ENCODE measurements around the gene CALCOCO2.
A peak's percentile ranks its signal among the peaks of the same experiment; 100 is the strongest.

Gene CALCOCO2

GRCh38 chr17:48873696-48874443, 43.0 kb downstream of the CALCOCO2 start:
- DNase-seq, result no peak

DNA sequence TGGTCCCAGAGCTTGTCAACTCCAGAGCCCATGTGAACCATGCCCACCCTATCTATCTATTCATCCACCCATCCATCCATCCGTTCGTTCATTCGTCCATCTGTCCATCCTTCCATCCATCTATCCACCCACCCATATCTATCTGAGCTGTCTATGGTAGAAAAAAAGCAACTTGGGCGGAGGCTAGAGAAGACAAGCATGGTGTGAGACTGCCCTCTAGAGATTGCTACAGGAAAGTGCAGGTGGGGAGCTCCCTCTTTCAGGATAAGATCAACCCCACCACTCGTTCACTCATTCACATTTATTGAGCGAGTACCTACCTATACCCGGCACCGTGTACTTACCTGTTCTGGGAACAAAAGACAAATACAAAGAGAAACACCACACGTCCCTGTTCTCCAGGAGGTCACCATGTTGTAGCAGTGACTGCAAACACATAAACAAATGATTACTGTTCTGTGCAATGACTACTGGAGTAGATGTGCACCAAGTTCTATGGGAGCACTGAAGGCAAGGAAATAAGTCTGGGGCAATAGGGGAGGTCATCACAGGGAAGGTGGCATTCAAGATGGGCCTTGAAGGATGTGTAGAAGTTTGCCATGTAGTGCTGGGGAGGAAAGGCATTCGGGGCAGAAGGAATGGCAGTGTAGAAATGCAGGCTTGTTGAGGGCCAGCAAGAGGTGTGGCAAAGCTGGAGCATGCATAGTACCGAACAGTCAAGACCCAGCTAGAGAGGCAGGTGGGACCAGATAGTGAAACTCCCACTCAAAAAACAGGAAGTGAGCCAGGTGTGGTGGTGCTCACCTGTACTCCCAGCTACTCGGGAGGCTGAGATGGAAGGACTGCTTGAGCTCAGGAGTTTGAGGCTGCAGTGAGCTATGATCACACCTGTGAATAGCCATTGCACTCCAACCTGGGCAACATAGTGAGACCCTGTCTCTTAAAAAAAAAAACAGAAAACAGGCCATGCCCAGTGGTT, 48.4 kb downstream of the CALCOCO2 start:
- DNase-seq, result peak; percentile 16

GRCh38 chr17:48882272-48882671, 51.4 kb downstream of the CALCOCO2 start:
- no peak for DNase-seq

- no peak for DNase-seq
These were observed 52.3 kb downstream of the CALCOCO2 start for GRCh38 chr17:48883171-48883570.

- DNase-seq, result no peak
These were observed 59.3 kb downstream of the CALCOCO2 start for GRCh38 chr17:48890086-48890485.

DNA sequence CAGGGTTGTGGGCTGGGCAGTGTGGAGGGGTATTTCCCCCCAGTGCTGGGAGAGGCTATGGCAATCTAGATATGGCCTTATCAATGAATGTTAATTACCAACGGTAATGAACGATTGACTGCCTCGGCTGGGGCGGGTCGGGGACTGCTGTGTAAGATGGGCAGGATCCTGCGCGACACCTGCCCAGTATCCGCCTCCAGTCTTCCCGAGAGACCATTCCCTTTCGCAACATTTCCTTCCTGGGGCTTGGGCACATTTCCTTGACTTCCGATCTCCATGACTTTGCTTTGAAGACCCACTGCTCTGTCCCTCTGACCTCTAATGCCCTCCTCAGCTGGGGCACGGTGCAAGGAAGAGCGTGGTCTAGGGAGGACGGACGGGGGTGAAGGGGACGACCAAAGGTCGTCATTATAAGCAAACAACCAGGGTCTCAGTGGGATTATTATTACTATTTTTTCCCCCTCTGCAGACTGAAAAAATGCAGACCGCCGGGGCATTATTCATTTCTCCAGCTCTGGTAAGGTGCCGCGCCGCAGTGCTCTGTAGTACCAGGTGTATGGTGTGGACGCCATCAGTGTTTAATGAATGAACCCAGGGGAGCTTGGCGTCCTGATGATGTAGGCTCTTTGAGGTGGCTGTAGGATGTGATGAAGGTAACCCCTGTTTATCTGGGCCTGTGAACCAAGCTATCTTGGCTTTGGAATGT, 62.3 kb downstream of the CALCOCO2 start:
- no peak for DNase-seq

GRCh38 chr17:48893646-48894508, 63.0 kb downstream of the CALCOCO2 start:
- no peak for DNase-seq

- DNase-seq, result no peak
These were observed 64.1 kb downstream of the CALCOCO2 start for GRCh38 chr17:48894886-48895285.

- DNase-seq, result no peak
These were observed 70.4 kb downstream of the CALCOCO2 start for GRCh38 chr17:48901241-48901640.

GRCh38 chr17:48903401-48903800, 72.6 kb downstream of the CALCOCO2 start:
- DNase-seq, result no peak

DNA sequence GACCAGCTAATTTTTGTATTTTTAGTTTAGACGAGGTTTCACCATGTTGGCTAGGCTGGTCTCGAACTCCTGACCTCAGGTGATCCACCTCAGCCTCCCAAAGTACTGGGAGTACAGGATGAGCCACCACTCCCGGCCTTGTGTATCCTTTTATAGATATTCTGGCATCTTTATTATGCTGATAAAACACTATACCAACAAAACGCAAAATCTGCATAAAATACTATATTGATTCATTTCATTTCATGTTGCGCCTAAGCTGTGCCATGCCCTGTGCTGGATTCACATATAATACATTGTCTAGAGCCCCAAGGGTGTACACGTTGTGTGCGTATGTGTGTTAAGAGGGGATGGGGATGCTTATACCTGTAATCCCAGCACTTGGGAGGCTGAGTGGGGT, 73.6 kb downstream of the CALCOCO2 start:
- DNase-seq, result no peak

DNA sequence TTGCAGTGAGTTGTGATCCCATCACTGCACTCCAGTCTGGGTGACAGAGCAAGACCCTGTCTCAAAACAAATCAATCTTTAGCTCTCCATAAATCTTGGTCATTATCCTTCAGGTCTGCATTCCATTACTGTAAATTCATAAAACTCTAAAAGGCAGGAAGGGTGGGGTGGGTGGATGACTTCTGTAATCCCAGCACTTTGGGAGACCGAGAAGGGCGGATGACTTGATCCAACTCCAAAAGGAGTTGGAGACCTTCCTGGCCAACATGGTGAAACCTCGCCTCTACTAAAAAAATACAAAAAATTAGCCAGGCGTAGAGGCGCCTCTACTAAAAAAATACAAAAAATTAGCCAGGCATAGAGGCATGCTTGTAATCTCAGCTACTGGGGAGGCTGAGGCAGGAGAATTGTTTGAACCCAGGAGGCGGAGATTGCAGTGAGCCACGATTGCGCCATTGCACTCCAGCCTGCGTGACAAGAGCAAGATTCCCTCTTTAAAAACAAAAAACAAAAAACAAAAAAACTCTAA, 75.2 kb downstream of the CALCOCO2 start:
- DNase-seq, result no peak

GRCh38 chr17:48907713-48908046, 76.8 kb downstream of the CALCOCO2 start:
- no peak for DNase-seq

- DNase-seq, result peak; percentile 76
These were observed 77.4 kb downstream of the CALCOCO2 start, which contains the start of gene UBE2Z for GRCh38 chr17:48908047-48908843. TSS of gene UBE2Z (plus strand) at chr17:48908407. CDS start at chr17:48908504, 97 bp downstream.

DNA sequence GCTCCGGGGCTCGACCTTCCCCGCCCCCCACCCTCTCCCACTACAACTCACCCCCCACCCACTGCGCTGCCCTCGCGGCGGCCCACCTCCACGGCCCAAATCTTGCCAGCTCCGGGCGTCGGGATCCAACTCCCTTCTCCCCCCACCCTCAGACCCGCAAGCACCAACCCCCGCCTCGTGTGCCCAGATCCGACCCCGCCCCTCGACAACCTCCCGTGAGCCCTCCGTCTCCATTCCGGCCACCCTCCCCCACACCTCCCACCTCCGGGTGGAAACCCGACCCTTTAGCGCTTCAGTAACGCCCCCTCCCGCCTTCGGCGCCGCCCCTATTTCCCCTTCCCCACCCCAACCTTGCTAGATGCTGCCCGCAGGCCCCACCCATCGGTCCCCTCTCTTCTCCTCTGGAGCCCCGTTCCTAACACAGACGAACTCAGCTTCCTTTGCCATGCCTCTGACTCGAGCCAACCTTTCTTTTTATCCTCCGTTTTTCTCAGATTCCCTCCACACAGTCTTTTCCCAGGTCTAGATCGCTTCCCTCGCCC, 78.1 kb downstream of the CALCOCO2 start:
- DNase-seq, result peak; percentile 50

DNA sequence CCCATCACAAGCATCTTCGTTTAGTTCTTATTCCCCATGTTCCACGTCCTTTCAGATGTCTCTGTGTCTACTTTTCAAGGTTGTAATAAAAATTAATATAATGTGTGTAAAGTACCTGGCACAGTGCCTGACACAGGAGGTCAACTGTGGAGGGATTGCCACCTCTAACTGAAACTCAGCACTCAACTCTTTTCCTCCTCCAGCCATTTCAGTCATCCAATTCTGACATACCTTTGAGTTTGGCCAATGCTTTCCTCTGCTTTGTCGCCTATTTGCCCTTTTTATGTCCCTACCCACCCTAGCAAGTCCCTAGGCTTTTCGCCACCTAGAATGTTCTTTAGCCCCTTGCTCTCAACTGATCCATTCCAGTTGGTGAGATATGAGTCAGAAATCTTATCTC, 78.9 kb downstream of the CALCOCO2 start:
- no peak for DNase-seq

- no peak for DNase-seq
These were observed 79.5 kb downstream of the CALCOCO2 start for GRCh38 chr17:48910370-48910769.

- DNase-seq, result no peak
These were observed 81.6 kb downstream of the CALCOCO2 start for GRCh38 chr17:48912476-48912875.
